GM03348 (cell line): ENCODE measurements around the gene UFSP1.

Source experiments
- DNase-seq: peaks from one replicate; pipeline ENCODE4 v3.0.0; 2012; ENCODE audit warnings: low spot score

UFSP1 gene

DNA sequence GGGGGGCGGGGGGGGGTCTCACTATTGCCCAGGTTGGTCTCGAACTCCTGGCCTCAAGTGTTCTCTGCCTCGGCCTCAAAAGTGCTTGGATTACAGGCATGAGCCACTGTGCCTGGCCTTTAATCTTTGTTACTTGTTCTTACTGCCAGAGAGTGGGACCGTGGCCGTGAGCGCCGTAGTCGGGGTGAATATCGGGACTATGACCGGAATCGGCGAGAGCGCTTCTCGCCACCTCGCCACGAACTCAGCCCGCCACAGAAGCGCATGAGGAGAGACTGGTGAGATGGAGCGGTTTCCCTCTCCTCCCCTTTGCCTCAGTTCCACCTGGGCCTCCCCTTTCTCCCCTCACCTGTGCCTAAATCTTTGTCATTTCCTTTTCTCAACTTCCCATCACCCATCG lies 8.4 kb downstream of the UFSP1 start:
- DNase-seq: no peak

DNA sequence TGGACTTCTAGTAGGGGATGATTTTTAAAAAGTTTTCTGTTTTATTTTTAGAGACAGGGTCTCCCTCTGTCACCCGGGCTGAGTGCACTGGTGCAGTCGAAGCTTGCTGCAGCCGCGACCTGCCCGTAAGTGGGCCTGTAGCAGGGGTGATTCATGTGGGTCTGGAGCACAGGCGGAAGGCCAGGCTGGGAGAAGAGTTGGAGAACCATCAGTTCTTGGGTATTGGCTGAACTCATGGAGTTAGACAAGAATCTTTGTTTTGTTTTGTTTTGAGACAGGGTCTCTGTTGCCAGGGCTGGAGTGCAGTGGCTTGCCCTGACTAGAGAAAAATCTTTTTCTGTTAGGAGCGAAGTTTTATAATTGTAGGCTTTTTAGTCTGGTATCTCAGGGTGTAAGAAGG lies 8.9 kb downstream of the UFSP1 start:
- no peak for DNase-seq

DNA sequence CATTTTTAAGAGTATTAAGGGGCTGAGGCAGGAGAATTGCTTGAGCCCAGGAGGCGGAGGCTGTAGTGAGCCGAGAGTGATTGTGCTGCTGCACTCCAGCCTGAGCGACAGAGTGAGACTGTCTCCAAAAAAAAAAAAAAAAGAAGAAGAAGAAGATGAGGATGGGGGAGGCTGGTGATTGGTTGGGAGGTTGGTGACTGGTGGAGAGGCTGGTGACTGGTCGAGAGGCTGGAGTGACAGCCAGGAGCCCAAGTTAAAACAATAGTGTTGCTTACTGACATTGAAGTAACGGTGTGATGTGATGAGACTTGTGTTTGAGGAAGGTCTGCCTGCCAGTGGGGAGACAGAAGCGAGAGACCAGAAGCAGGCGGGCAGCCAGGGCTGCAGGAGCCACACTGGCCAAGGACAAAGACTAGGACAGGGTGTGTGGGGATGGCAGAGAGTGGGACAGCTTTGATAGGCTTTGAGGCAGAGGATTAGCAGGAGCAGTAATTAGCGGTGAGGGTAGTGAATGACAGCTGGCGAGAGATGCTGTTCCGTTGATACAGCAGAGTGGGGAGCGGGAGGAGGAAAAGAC lies 9.7 kb downstream of the UFSP1 start:
- no peak for DNase-seq

DNA sequence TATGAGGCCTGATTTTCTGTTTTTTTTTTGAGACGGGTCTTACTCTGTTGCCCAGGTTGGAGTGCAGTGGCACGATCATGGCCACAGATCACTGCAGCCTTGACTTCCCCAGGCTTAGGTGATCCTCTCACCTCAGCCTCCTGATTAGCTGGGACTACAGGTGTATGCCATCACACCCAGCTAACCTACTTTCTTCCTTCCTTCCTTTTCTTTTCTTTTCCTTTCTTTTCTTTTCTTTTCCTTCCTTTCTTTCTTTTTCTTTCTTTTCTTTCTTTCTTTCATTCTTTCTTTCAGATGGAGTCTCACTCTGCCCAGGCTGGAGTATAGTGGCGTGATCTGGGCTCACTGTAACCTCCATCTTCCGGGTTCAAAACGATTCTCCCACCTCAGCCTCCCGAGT lies 10.8 kb downstream of the UFSP1 start:
- no peak for DNase-seq

DNA sequence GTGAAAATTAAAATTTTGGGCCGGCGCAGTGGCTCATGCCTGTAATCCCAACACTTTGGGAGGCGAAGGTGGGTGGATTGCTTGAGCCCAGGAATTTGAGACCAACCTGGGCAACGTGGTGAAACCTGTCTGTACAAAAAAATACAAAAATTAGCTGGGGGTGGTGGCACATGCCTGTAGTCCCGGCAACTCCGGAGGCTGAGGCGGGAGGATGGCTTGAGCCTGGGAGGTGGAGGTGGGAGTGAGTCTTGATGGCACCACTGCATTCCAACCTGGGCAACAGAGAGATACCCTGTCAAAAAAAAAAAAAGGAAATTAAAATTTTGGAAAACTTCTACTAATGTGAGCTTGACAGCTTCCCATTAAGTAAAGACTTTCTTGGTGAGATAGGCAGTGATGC lies 11.5 kb downstream of the UFSP1 start:
- no peak for DNase-seq

DNA sequence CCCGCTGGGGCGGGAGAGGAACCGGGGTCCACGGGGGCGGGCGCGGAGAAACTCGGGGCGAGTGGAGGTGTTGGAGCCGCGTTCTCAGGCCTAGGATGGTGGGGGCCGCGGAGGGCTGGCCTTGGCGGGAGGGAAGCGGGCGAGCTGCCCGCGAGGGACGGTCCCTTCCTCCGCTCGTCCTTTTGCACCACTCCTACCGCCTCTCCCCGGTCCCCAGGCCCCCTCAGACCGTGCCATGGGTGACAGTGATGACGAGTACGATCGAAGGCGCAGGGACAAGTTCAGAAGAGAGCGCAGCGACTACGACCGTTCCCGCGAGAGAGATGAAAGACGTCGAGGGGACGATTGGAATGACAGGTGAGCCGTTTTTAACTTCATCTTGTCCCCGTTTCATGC lies 14.2 kb downstream of the UFSP1 start:
- DNase-seq: peak; percentile 63

DNA sequence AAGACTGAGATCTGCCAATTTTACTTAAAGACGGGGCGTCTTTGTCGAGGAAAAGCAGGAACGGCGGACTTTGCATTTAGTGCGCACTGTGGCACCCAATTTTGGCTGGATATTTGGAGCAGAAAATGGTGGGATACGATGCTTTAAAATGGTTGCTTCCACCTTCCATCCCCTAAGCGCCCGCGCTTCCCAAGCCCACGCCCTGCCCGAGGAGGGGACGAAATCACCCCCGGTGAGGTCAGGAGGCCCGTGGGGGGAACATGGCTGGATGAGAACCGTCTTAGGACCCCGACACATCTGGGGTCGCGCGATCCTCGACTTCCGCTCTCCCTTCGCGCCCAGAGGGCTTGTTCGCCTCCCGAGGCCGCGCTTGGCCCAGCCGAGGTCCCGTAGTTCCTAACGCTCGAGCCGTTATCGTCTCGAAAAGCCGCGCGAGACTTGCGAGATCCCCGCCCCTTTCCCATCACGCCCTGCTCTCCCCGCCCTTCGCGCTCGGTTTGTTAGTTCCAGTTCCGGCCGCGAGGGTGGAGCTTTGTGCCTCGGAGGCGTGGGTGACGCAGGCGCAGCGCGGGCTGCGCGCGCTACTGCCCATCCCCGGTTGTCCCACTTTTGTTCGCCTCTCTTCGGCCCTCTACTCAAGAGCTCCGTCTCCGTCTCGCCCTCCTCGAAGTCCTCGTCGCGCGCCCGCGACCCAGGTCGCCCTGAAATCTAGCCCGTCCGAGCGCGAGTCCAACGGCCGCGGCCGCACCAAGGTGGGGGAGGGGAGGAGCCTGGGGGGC lies 14.7 kb downstream of the UFSP1 start, which contains the start of gene SRRT:
SRRT (plus strand) TSS at position 527 of the 779 bp plus-strand sequence. CDS start 488 bp downstream, outside the sequence.
- peak; percentile 98 for DNase-seq

DNA sequence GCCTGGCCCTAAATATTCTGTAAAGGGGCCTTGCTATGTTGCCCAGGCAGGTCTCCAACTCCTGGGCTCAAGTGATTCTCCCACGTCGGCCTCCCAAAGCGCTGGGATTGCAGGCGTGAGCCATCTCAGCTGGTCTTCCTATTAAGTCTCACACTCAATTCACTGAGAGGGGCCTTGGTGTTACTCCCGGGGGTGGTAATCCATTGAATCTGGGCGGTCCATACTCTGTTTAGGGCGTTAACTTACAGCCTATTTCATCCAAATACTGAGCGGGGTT lies 15.3 kb downstream of the UFSP1 start:
- no peak for DNase-seq

DNA sequence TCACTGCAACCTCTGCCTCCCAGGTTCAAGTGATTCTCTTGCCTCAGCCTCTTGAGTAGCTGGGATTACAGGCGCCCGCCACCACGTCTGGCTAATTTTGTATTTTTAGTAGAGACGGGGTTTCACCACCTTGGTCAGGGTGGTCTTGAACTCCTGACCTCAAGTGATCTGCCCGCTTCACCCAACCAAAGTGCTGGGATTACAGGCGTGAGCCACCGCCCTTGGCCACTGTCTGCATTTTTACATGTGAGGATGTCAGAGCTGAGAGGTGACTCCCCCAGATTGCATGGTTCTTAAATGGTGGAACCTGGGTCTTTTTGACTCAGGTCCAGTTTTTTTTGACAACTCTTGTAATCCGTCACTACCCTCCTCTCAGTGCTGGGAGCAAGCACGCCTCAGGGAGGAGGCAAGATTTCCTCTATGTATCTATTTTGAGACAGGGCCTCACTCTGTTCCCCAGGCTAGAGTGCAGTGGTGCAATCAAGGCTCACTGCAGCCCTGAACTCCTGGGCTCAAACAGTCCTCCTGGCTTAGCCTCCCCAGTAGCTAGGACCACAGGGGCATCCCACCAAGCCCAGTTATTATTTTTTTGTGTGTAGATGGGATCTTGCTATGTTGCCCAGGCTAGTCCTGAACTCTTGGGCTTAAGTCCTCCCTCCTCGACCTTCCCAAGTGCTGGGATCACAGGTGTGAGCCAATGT lies 15.8 kb downstream of the UFSP1 start:
- no peak for DNase-seq

DNA sequence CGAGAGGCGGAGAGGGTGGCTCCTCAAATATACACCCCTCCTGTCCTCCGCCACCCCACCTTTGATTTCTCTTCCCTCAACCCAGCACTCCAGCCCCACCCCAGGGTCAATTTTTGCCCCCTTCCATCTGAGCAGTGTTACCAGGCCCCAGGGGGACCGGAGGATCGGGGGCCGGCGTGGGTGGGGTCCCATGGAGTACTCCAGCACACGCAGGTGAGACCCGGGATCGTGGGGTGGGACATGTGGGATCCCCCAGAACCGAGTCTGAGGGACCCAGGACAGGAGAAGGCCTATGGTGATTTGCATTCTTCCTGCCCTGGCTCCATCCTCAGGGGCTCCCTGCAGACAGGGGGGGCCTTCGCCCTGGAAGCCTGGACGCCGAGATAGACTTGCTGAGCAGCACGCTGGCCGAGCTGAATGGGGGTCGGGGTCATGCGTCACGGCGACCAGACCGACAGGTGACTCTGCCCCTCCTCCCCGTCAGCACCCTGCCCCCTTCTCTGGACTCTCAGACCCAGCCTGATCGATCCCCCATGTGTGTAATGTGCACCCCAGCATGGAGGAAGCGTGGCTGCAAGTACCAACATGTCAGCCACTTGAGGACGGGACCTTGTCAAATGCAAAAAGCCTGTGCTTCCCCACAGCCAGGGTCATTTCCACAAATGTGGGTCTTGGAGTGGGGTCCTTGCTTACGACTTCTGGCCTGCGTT lies 21.6 kb downstream of the UFSP1 start:
- no peak for DNase-seq

DNA sequence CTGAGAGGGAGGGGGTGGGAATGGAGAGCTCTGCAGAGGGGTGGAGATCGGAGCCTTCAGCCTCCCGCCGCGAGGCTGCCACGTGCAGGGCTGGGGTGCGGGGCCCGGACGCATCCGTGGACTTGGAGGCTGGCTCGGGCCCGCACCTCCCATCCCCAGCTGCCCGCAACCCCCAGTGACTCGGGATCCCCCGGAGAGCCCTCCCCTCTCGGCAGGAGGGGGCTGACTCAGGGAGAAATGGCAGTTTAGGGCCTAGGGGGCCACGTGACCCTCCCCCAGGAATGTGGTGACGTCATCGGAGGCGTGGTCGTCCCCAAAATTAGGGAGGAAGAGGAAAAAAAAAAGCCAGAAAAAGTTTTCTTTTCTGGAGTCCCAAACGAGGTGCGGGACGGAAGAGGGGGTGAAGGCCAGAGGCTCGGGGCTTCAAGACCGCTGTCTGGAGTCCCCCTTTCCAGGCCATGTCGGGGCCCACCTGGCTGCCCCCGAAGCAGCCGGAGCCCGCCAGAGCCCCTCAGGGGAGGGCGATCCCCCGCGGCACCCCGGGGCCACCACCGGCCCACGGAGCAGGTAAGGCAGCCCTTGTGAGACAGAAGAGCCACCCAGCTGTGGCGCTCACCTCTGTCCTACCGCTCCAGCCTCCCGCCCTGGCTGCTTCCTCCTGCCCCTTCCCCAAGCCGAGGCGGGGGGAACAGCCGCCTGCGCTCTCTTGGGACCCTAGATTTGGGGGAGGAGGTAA lies 22.3 kb downstream of the UFSP1 start, which contains the start of gene TRIP6:
TRIP6 (plus strand) TSS at position 348 of the 736 bp plus-strand sequence; CDS start at position 459, 111 bp downstream.
- peak; percentile 98 for DNase-seq

DNA sequence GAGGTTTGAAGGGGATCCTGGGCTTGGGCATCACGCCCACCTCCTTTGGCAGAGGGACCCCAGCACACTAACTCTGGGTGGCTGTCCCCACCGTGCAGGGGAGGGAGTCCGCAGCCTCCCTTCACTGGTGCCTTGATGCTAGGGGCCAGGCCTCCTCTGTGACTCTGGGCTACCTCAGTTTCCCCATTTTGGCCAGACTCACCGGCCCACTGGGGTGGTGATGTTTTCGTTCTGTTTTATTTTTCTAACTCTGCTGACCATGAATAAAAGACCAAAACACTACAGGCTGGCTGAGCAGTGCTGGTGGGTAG lies 22.8 kb downstream of the UFSP1 start:
- no peak for DNase-seq

DNA sequence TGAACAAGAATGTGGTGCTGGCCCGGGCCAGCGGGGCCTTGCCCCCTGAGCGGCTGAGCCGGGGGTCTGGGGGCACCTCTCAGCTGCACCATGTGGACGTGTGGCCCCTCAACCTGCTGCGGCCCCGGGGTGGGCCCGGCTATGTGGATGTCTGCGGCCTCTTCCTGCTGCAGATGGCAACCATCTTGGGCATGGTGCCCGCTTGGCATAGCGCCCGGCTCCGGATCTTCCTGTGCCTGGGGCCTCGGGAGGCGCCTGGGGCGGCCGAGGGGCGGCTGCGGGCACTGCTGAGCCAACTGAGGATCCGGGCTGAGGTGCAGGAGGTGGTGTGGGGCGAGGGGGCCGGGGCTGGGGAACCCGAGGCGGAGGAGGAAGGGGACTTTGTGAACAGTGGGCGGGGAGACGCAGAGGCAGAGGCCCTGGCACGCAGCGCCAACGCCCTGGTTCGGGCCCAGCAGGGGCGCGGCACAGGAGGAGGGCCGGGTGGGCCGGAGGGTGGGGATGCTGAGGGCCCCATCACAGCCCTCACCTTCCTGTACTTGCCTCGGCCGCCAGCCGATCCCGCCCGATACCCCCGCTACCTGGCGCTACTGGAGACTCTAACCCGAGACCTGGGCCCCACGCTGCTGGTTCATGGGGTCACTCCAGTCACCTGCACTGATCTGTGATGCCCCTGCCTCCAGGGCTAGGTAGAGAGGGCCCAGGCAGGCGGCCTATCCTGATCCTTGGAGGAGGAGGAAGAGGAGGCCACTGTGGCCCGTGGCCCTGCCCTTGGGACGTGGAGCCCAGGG lies 23.4 kb downstream of the UFSP1 start:
- DNase-seq: peak; percentile 58

DNA sequence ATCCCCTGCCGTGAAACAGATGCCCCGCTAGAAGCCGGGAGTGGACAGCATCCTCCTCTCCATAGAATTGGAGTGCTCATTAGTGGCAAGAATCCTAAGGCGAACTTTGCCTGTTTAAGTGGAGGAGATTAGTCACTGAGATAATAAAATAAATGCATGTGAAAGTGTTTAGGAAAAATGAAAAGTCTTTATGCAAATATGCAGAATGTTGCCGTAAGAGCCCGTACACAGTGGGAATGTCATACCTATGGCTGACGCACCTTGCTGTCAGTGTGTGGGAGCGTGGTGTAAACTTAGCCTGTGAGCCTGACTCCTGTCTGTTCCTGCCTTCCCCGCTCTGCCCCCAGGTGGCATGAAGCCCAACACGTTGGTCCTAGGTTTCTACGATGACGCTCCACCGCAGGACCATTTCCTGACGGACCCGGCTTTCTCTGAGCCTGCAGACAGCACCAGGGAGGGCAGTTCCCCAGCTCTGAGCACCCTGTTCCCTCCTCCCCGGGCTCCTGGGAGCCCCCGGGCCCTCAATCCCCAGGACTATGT lies 24.1 kb downstream of the UFSP1 start:
- no peak for DNase-seq

DNA sequence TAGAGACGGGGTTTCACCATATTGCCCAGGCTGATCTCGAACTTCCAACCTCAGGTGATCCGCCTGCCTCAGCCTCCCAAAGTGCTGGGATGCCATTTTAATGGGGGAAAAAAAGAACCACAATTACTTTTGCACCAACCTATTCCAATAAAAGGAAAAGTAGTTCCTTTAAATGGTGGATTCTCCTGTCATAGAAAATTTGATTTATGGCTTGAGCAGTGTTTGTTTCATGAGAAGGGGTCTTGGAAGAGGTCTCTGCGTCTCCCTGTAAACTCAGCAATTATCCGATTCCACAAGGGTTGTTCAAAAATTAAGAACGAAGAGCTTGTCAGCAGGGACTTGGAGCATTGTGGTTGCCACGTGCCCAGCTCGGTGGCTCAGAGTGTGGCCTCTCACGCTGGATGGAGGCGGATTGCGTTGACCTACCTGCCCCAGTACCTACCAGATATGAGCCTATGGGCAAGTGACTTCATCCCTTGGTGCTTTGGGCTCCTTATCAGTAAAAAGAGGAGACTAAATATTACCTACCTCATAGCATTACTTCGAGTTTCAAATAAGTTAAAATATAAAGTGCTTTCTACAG lies 25.2 kb downstream of the UFSP1 start:
- DNase-seq: peak; percentile 1

DNA sequence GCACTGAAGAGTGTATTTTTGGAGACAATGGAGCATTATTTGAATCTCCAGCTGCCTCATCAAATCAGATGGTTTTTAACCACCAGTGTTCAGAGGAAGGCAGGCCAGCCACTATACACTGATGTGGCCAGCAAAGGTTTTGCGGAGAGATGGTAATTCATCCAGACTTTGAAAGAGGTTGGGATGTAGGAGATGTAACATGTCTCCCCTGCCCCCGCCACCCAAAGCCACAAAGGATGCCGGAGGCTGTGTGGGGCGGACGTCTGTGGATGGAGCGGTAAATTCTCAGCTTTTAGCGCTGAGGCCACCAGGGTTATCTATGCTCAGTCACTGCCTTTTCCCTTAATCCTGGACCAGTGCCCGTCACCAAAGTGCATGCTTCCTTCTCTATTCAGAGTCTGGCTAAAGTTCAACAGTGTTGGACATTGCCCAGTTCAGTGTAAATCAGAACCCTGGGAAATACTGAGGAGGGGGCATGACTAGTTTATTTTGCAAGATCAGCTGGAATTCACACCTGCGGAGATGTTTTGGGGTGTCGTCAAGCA lies 26.0 kb downstream of the UFSP1 start:
- peak; percentile 1 for DNase-seq

DNA sequence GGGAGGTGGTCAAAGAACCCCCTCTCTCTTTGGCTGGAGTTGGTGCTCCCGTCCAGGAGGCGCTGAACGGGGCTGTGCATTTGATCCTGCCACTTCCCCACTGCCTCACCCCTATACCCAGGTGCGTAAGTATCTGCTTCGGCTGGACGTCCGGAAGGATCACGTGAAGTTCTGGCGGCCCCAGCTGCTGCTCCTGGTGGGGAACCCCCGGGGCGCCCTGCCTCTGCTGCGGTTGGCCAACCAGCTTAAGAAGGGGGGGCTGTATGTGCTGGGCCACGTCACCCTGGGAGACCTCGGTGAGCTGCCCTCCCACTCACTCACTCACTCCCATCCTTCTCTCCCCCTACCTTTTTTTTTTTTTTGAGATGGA lies 27.9 kb downstream of the UFSP1 start:
- DNase-seq: peak; percentile 1

DNA sequence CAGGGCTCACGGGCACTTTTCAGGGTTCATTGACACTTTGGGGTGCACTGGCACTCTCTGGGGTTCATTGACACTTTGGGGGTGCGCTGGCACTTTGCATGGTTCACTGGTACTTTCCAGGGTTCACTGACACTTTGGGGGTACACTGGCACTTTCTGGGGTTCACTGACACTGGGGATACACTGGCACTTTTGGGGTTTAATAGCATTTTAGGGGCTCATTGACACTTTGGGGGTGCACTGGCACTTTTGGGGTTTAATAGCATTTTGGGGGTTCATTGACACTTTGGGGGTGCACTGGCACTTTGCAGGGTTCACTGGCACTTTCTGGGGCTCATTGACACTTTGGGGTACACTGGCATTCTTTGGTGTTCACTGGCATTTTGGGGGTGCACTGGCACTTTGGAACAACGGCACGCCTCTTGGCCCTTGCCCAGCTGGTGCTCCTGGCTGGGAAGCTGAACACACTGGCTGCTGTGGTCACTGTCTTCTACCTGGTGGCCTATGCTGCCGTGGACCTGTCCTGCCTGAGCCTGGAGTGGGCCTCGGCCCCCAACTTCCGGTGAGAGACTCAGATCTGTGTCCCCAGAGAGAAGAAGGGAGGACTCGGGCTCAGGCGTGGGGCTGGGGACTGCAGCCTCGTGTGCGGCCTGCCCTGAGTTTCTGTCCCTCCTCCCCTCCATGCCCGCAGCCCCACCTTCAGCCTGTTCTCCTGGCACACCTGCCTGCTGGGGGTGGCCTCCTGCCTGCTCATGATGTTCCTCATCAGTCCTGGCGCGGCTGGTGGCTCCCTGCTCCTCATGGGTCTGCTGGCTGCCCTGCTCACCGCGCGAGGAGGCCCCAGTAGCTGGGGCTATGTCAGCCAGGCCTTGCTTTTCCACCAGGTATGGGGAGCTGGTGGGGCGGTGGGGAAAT lies 28.6 kb downstream of the UFSP1 start:
- peak; percentile 1 for DNase-seq

DNA sequence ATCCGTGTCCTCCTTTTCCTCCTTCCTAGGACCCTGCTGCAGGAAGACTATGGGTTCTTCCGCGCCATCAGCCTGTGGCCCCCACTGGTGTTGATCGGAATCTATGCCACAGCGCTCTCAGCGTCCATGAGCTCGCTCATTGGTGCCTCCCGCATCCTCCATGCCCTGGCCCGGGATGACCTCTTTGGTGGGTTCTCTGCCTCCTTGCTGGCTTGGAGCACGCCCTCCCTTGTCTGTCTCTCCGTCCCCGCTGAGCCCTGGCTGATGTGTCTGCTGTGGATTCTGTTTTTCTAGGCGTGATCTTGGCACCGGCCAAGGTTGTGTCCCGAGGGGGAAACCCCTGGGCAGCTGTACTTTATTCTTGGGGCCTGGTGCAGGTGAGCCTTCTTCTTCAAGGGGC lies 29.7 kb downstream of the UFSP1 start:
- DNase-seq: peak; percentile 2
